K562 (cell line): ENCODE data around the gene RASIP1. TPM values are rescaled to one million over a fixed set of nuclear protein-coding genes. Genes with fewer than 3 reads are reported as not detected.

ENCODE experiments used
- BRD9 ChIP-seq: fragments of 450-650 bp; IDR thresholded peaks from 2 replicates; pipeline ENCODE4 v1.6.1; 2018; ENCODE audit warnings: low read depth; ENCODE audit not compliant: partially characterized antibody
- CEBPB ChIP-seq: fragments of 450-650 bp; IDR thresholded peaks from 2 replicates; pipeline ENCODE4 v1.6.1; 2016; ENCODE audit warnings: missing genetic modification characterization, missing compliant biosample characterization
- ELF1 ChIP-seq: fragments of 200-800 bp; sonication (Bioruptor generic); IDR thresholded peaks from 2 replicates; pipeline ENCODE4 v1.6.1; 2016; ENCODE audit warnings: missing genetic modification characterization, missing compliant biosample characterization
- EP300 ChIP-seq: IDR thresholded peaks from 2 replicates; pipeline ENCODE4 v1.6.1; 2012; ENCODE audit warnings: low read length, improper control_type of control experiment
- HDAC2 ChIP-seq: fragments of 450-650 bp; IDR thresholded peaks from 2 replicates; pipeline ENCODE4 v1.6.1; 2016; ENCODE audit warnings: mild to moderate bottlenecking
- HEY1 ChIP-seq: fragments of 250-450 bp; sonication (Bioruptor Pico); IDR thresholded peaks from 2 replicates; pipeline ENCODE4 v1.5.0; 2020; ENCODE audit warnings: mild to moderate bottlenecking, moderate library complexity, borderline replicate concordance
- LEF1 ChIP-seq: fragments of 450-650 bp; IDR thresholded peaks from 2 replicates; pipeline ENCODE4 v1.6.1; 2016; ENCODE audit warnings: mild to moderate bottlenecking
- NFE2L1 ChIP-seq: fragments of 450-650 bp; IDR thresholded peaks from 2 replicates; pipeline ENCODE4 v1.6.1; 2016; ENCODE audit warnings: missing genetic modification characterization, low read depth, mild to moderate bottlenecking, missing compliant biosample characterization, moderate library complexity, borderline replicate concordance
- RBM17 ChIP-seq: fragments of 200-400 bp; formaldehyde crosslinking; IDR thresholded peaks from 2 replicates; pipeline ENCODE4 v1.6.1; 2017; ENCODE audit warnings: low read depth, mild to moderate bottlenecking, low read length, borderline replicate concordance
- RFX7 ChIP-seq: fragments of 250-450 bp; sonication (Bioruptor Pico); IDR thresholded peaks from 2 replicates; pipeline ENCODE4 v1.5.1; 2021; ENCODE audit warnings: mild to moderate bottlenecking
- SETDB1 ChIP-seq: IDR thresholded peaks from one replicate; pipeline ENCODE4 v1.6.1; 2012; ENCODE audit warnings: low read length, control low read depth, inconsistent platforms
- STAG1 ChIP-seq: sonication (generic); formaldehyde crosslinking; IDR thresholded peaks from 2 replicates; pipeline ENCODE4 v1.5.0; 2020; ENCODE audit warnings: missing genetic modification reagents, borderline replicate concordance
- TAF7 ChIP-seq: fragments of 450-650 bp; IDR thresholded peaks from 2 replicates; pipeline ENCODE4 v1.6.1; 2016; ENCODE audit warnings: missing genetic modification characterization, missing compliant biosample characterization
- TEAD2 ChIP-seq: fragments of 450-650 bp; IDR thresholded peaks from 2 replicates; pipeline ENCODE4 v1.6.1; 2016; ENCODE audit warnings: missing genetic modification characterization, control low read depth, missing compliant biosample characterization
- ZFX ChIP-seq: sonication (generic); formaldehyde crosslinking; IDR thresholded peaks from 2 replicates; pipeline ENCODE4 v1.8.0; 2022; ENCODE audit warnings: mild to moderate bottlenecking, missing genetic modification reagents, moderate library complexity
- ZKSCAN8 ChIP-seq: fragments of 200-800 bp; sonication (Bioruptor generic); IDR thresholded peaks from 2 replicates; pipeline ENCODE4 v1.6.1; 2016; ENCODE audit warnings: missing genetic modification characterization, missing compliant biosample characterization
- ZNF12 ChIP-seq: sonication (generic); formaldehyde crosslinking; IDR thresholded peaks from 2 replicates; pipeline ENCODE4 v1.4.0; 2020; ENCODE audit warnings: mild to moderate bottlenecking, missing genetic modification reagents
- ZNF239 ChIP-seq: fragments of 250-450 bp; sonication (Bioruptor Pico); IDR thresholded peaks from 2 replicates; pipeline ENCODE4 v1.4.0; 2020; ENCODE audit warnings: mild to moderate bottlenecking
- ZNF75A ChIP-seq: fragments of 450-650 bp; formaldehyde crosslinking; IDR thresholded peaks from 2 replicates; pipeline ENCODE4 v1.4.0; 2020; ENCODE audit warnings: mild to moderate bottlenecking
- polyA plus RNA-seq, 8 experiments: library from polyadenylated mRNA; depleted of rRNA in 4 of 8; stranded (reverse) in 5 of 8; unstranded in 3 of 8; fragments of >200 nt; fragmentation: Nextera tagmentation in 2 of 8; fragmentation: Illumina TruSeq in 1 of 8; extraction: Ambion mirVana in 2 of 8; extraction: Trizol in 1 of 8; gene quantifications; 2 replicates each; pipeline versions ENCODE4 v1.2.1 to v1.2.3, GENCODE V29; 2011 to 2014; ENCODE audit warnings: inconsistent platforms in 1 of 8, missing spikeins in 1 of 8
- total RNA-seq, 7 experiments: library from RNA; depleted of rRNA in 6 of 7; stranded (reverse); fragments of >200 nt in 6 of 7; fragmentation: Illumina TruSeq in 2 of 7; extraction: Trizol in 2 of 7; gene quantifications; 2 replicates each; pipeline versions ENCODE4 v1.2.1 to v1.2.3, GENCODE V29; 2011 to 2021; ENCODE audit warnings: low replicate concordance in 1 of 7
- TF ChIP-seq, protein P1 (sequence below): fragments of 450-650 bp; IDR thresholded peaks from 2 replicates; pipeline ENCODE4 v1.6.1; 2017; ENCODE audit warnings: mild to moderate bottlenecking, moderate library complexity
- TF ChIP-seq, protein P2 (sequence below): fragments of 250-450 bp; sonication (Bioruptor Pico); IDR thresholded peaks from 2 replicates; pipeline ENCODE4 v1.5.0; 2021
- TF ChIP-seq, protein P3 (sequence below), 2 experiments: IDR thresholded peaks; 2 replicates each; pipeline ENCODE4 v1.6.1; 2012; ENCODE audit warnings: improper control_type of control experiment in 2 of 2, low read depth in 2 of 2, low read length in 2 of 2, borderline replicate concordance in 1 of 2
- TF ChIP-seq, protein P4 (sequence below): fragments of 250-450 bp; sonication (Bioruptor Pico); IDR thresholded peaks from 2 replicates; pipeline ENCODE4 v1.4.0; 2020; ENCODE audit warnings: mild to moderate bottlenecking, moderate library complexity

The RASIP1 gene
- total and polyA plus RNA-seq, 9 of the 15 experiments (the other 6 are each of a cell fraction or from before 2014, with no cell fraction given) = 0.20 to 4.7 (median 1.5) TPM

DNA sequence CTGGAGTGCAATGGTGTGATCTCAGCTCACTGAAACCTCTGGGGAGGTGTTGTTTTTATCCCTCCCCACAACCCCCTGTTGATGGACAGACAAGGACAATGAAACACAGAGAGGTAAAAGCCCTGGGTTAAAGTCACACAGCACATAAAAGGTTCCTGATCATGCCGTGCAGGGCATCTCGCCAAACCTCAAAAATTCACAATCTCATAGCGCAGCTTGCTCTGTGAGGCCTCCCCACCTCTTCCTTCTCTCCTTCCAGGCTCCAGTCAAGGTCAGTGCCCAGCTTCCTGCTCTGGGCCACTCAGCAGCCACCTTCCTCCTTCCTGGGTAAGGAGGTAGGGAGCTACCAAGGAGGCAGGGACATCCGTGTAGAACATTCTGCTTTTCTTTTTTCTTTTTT, 42.4 kb downstream of the RASIP1 start (continued):
- TF ChIP-seq TEAD2 (tag) (no peak), RFX7 (CRISPR knock-in tag) (no peak), TAF7 (tag) (no peak), ZFX (CRISPR knock-in tag) (peak; percentile 35), CEBPB (tag) (no peak), LEF1 (0 out of 2 replicates have a peak, but pooled peaks have one; percentile 30), RBM17 (no peak), STAG1 (no peak), ZNF75A (CRISPR knock-in tag) (no peak), ZNF239 (CRISPR knock-in tag) (no peak), ZKSCAN8 (CRISPR knock-in tag) (no peak), ELF1 (peak; percentile 40; the same call in 1 of the 2 replicates), BRD9 (no peak), HEY1 (CRISPR knock-in tag) (no peak), ZNF12 (CRISPR knock-in tag) (no peak), NFE2L1 (no peak), EP300 (peak; percentile 54), SETDB1 (no peak), HDAC2 (peak; percentile 75; the same call in 1 of the 2 replicates)
- TF ChIP-seq, protein P1, sequence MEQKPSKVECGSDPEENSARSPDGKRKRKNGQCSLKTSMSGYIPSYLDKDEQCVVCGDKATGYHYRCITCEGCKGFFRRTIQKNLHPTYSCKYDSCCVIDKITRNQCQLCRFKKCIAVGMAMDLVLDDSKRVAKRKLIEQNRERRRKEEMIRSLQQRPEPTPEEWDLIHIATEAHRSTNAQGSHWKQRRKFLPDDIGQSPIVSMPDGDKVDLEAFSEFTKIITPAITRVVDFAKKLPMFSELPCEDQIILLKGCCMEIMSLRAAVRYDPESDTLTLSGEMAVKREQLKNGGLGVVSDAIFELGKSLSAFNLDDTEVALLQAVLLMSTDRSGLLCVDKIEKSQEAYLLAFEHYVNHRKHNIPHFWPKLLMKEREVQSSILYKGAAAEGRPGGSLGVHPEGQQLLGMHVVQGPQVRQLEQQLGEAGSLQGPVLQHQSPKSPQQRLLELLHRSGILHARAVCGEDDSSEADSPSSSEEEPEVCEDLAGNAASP = no peak
- TF ChIP-seq, protein P2, sequence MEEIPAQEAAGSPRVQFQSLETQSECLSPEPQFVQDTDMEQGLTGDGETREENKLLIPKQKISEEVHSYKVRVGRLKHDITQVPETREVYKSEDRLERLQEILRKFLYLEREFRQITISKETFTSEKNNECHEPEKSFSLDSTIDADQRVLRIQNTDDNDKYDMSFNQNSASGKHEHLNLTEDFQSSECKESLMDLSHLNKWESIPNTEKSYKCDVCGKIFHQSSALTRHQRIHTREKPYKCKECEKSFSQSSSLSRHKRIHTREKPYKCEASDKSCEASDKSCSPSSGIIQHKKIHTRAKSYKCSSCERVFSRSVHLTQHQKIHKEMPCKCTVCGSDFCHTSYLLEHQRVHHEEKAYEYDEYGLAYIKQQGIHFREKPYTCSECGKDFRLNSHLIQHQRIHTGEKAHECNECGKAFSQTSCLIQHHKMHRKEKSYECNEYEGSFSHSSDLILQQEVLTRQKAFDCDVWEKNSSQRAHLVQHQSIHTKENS (CRISPR knock-in tag) = no peak
- TF ChIP-seq, protein P3, sequence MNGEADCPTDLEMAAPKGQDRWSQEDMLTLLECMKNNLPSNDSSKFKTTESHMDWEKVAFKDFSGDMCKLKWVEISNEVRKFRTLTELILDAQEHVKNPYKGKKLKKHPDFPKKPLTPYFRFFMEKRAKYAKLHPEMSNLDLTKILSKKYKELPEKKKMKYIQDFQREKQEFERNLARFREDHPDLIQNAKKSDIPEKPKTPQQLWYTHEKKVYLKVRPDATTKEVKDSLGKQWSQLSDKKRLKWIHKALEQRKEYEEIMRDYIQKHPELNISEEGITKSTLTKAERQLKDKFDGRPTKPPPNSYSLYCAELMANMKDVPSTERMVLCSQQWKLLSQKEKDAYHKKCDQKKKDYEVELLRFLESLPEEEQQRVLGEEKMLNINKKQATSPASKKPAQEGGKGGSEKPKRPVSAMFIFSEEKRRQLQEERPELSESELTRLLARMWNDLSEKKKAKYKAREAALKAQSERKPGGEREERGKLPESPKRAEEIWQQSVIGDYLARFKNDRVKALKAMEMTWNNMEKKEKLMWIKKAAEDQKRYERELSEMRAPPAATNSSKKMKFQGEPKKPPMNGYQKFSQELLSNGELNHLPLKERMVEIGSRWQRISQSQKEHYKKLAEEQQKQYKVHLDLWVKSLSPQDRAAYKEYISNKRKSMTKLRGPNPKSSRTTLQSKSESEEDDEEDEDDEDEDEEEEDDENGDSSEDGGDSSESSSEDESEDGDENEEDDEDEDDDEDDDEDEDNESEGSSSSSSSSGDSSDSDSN (IDR thresholded peaks at IDR 0.05; ENCODE audit: borderline replicate concordance in 1 of 2, low read depth in 2 of 2, low read length in 2 of 2) = no peak
- TF ChIP-seq, protein P4, sequence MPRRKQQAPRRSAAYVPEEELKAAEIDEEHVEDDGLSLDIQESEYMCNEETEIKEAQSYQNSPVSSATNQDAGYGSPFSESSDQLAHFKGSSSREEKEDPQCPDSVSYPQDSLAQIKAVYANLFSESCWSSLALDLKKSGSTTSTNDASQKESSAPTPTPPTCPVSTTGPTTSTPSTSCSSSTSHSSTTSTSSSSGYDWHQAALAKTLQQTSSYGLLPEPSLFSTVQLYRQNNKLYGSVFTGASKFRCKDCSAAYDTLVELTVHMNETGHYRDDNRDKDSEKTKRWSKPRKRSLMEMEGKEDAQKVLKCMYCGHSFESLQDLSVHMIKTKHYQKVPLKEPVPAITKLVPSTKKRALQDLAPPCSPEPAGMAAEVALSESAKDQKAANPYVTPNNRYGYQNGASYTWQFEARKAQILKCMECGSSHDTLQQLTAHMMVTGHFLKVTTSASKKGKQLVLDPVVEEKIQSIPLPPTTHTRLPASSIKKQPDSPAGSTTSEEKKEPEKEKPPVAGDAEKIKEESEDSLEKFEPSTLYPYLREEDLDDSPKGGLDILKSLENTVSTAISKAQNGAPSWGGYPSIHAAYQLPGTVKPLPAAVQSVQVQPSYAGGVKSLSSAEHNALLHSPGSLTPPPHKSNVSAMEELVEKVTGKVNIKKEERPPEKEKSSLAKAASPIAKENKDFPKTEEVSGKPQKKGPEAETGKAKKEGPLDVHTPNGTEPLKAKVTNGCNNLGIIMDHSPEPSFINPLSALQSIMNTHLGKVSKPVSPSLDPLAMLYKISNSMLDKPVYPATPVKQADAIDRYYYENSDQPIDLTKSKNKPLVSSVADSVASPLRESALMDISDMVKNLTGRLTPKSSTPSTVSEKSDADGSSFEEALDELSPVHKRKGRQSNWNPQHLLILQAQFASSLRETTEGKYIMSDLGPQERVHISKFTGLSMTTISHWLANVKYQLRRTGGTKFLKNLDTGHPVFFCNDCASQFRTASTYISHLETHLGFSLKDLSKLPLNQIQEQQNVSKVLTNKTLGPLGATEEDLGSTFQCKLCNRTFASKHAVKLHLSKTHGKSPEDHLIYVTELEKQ (CRISPR knock-in tag) = no peak
